Vagina (tissue), 2 donors: ENCODE results near the gene MYB.

Experiments used
- CTCF ChIP-seq, 3 experiments: fragments of 450-650 bp in 2 of 3; fragments of 200-600 bp in 1 of 3; sonication (generic) in 1 of 3; IDR thresholded peaks; one replicate each; pipeline ENCODE4 v1.5.1; 2017 to 2019; ENCODE audit warnings: antibody characterized with exemption in 3 of 3, mild to moderate bottlenecking in 2 of 3, moderate library complexity in 2 of 3
- POLR2A ChIP-seq, 2 donors: fragments of 450-650 bp; IDR thresholded peaks; one replicate each; pipeline ENCODE4 v1.6.1; 2017; ENCODE audit warnings: antibody characterized with exemption in 2 of 2, mild to moderate bottlenecking in 2 of 2, moderate library complexity in 2 of 2
- POLR2AphosphoS5 ChIP-seq, 2 donors: sonication (generic); formaldehyde crosslinking; IDR thresholded peaks; one replicate each; pipeline ENCODE4 v1.9.0; 2017; ENCODE audit warnings: antibody characterized with exemption in 2 of 2, mild to moderate bottlenecking in 2 of 2, low read depth in 1 of 2; ENCODE audit not compliant: insufficient read depth in 1 of 2

GRCh38 chr6:135244805-135245204 lies 63.7 kb downstream of the MYB start:
- TF ChIP-seq CTCF (IDR thresholded peaks at IDR 0.05) (no peak), POLR2A (IDR thresholded peaks at IDR 0.05) (no peak), POLR2AphosphoS5 (IDR thresholded peaks at IDR 0.05; ENCODE audit: insufficient read depth in 1 of 2, low read depth in 1 of 2) (no peak)
